Transverse colon (tissue), 4 donors: Measurements from ENCODE around the gene APOBR.

Source experiments
- EP300 ChIP-seq: sonication (generic); formaldehyde crosslinking; IDR thresholded peaks from one replicate; pipeline ENCODE4 v1.6.1; 2017; ENCODE audit warnings: antibody characterized with exemption, low read depth
- POLR2A ChIP-seq: fragments of 450-650 bp; IDR thresholded peaks from one replicate; pipeline ENCODE4 v1.6.1; 2016; ENCODE audit warnings: antibody characterized with exemption, mild to moderate bottlenecking, moderate library complexity
- POLR2AphosphoS5 ChIP-seq, 3 donors: sonication (generic); formaldehyde crosslinking; IDR thresholded peaks; one replicate each; pipeline ENCODE4 v1.6.1; 2016; ENCODE audit warnings: antibody characterized with exemption in 3 of 3
- TF ChIP-seq, protein P1 (sequence below), 5 experiments: fragments of 200-600 bp in 3 of 5; fragments of 450-650 bp in 2 of 5; sonication (generic) in 3 of 5; IDR thresholded peaks; 1 replicate in 2 of 5; 2 replicates in 3 of 5; pipeline ENCODE4 v1.5.1; 2016 to 2017; ENCODE audit warnings: antibody characterized with exemption in 5 of 5, inconsistent platforms in 3 of 5, mild to moderate bottlenecking in 2 of 5, moderate library complexity in 1 of 5

- TF ChIP-seq POLR2AphosphoS5 (IDR thresholded peaks at IDR 0.05), result no peak
- TF ChIP-seq EP300, result no peak
- TF ChIP-seq, protein P1, sequence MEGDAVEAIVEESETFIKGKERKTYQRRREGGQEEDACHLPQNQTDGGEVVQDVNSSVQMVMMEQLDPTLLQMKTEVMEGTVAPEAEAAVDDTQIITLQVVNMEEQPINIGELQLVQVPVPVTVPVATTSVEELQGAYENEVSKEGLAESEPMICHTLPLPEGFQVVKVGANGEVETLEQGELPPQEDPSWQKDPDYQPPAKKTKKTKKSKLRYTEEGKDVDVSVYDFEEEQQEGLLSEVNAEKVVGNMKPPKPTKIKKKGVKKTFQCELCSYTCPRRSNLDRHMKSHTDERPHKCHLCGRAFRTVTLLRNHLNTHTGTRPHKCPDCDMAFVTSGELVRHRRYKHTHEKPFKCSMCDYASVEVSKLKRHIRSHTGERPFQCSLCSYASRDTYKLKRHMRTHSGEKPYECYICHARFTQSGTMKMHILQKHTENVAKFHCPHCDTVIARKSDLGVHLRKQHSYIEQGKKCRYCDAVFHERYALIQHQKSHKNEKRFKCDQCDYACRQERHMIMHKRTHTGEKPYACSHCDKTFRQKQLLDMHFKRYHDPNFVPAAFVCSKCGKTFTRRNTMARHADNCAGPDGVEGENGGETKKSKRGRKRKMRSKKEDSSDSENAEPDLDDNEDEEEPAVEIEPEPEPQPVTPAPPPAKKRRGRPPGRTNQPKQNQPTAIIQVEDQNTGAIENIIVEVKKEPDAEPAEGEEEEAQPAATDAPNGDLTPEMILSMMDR (IDR thresholded peaks at IDR 0.05), result no peak
- no peak for TF ChIP-seq POLR2A
Measured at GRCh38 chr16:28522792-28523191, 28.3 kb downstream of the APOBR start.
